GM12873 (cell line): ENCODE measurements around the gene MXRA7.

Experiments
- TF ChIP-seq, protein P1 (sequence below): IDR thresholded peaks from 2 replicates; pipeline ENCODE4 v1.5.1; 2012; ENCODE audit warnings: low read depth, mild to moderate bottlenecking, moderate library complexity, low read length, control low read depth; ENCODE audit not compliant: insufficient read depth; ENCODE audit errors: missing control alignments

The MXRA7 gene

GRCh38 chr17:76642994-76643393 lies 67.8 kb downstream of the MXRA7 start:
- TF ChIP-seq, protein P1, sequence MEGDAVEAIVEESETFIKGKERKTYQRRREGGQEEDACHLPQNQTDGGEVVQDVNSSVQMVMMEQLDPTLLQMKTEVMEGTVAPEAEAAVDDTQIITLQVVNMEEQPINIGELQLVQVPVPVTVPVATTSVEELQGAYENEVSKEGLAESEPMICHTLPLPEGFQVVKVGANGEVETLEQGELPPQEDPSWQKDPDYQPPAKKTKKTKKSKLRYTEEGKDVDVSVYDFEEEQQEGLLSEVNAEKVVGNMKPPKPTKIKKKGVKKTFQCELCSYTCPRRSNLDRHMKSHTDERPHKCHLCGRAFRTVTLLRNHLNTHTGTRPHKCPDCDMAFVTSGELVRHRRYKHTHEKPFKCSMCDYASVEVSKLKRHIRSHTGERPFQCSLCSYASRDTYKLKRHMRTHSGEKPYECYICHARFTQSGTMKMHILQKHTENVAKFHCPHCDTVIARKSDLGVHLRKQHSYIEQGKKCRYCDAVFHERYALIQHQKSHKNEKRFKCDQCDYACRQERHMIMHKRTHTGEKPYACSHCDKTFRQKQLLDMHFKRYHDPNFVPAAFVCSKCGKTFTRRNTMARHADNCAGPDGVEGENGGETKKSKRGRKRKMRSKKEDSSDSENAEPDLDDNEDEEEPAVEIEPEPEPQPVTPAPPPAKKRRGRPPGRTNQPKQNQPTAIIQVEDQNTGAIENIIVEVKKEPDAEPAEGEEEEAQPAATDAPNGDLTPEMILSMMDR: no peak

- TF ChIP-seq, protein P1: no peak
Observed at GRCh38 chr17:76642032-76642561, 68.7 kb downstream of the MXRA7 start.

DNA sequence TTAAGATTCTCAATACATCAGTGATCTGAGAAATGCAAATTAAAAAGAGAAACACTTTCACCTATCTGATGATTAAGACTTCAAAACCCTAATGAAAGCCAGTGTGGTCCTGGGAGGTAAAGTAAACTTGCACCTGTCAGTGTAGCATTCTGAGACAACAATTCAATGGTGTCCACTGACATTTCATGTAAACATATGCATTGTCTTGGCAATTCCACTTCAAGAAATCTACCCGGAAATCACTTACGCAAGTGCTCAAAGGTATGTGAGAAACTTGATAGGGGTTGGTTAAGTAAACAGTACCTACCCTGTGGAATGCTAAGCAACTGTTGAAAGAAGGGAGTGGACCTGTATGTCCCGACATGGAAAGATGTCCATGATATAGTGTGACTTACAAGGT lies 69.3 kb downstream of the MXRA7 start:
- TF ChIP-seq, protein P1: no peak

DNA sequence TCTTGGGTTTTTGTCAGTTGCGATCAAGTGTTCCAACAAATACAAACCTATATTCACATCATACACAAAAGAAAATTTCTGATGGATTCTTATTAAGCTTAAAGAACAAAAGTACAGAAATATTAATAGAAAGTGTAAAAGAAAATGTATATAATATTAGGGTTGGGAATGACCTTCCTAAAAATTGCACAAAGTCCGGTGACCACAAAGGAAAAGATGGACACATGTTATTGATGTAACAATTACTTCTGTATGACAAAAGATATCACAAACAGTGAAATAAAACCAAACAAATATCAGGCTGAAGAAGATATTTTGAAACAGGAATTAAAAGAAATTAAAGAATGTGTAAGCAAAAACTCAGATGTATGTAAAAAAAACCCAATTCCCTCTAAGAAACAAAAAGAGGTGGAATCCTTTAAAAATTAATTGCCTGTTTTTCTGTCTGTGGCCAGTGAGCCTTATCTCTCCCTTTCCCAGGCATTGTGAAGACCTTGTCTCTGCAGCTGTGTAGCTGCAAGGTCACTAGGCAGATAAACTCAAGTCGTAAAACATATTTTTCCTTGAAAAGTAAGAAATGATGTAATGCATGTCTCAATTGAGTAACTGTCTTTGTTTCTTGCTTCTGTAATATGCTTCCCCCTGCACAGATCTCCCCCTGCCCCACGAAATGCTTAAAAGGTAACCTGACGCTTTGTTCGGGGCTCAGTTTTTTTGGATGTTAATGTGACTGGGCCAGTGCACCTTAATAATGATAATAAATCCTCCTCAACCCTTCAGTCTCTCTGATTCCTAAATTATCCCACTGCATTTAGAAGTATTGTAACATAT lies 70.0 kb downstream of the MXRA7 start:
- TF ChIP-seq, protein P1: no peak

DNA sequence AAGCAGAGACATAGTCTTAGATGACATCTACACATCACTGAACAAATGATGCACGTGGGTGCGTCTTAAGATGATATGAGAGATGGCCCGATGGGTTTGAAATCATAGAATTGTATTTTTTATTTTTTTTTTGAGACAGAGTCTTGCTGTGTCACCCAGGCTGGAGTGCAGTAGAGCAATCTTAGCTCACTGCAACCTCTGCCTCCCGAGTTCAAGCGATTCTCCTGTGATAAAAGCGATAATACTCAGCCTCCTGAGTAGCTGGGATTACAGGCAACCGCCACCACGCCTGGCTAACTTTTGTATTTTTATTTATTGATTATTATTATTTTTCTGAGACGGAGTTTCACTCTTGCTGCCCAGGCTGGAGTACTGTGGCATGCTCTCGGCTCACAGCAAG lies 72.5 kb downstream of the MXRA7 start:
- TF ChIP-seq, protein P1: no peak

DNA sequence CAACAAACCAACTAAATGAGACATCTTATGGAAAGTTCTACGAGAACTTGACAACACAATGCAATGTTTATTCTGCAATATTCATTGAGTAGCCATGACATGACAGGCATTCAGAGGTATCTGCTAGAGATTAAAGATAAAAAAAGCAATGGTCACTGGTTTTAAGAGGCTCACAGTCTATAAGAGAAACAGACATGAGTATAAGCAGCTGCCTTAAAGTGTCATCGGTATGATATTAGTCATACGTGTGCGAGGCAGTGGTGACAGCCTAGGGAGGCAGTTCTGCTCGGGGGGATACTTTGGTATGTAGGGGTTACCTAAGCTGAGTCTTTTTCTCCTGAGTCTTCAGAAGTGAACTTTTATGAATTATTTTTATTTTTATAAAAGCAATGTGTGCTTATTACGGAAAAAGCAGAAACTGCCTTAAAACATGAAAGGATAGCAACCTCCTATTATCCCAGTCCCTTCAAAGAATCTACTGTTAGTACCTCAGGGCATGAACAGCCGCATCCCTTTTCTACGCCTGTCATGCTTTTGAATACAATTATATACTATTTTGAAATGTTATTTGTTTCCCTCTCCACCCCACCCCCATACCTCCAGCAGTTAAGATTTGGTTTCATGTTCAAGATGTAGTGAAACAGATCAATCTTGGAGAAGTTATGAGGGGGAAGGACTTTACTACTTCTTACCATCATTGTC lies 75.0 kb downstream of the MXRA7 start:
- TF ChIP-seq, protein P1: no peak

DNA sequence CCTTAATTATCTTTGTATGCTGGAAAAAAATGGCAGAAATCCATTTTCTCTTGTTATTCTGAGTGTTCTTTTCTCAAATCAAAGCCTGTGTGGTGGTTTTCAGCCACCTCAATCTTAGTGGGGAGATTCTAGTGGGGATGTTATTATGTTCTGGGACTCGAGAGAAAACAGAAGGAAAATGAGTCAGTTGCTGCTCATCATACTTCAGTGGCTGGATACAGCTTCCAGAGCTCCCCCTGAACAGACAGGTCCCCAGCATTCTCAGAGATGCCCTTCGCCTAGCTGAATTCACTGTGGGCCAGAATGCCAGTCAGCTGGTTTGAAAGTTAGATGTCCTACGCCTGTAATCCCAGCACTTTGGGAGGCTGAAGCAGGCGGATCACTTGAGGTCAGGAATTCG lies 75.7 kb downstream of the MXRA7 start:
- TF ChIP-seq, protein P1: no peak
